Urinary bladder (tissue), 4 donors: ENCODE measurements around the gene OR9Q1. TPM values are rescaled to one million over a fixed set of nuclear protein-coding genes. Genes with fewer than 3 reads are reported as not detected.
"Not testable (repeated sequence)": the region's sequence is repeated elsewhere in the genome, so short reads cannot be mapped to it uniquely, and the experiment has no call there.

Experiments
- DNase-seq: peaks from one replicate; pipeline ENCODE4 v3.0.0-alpha.2; 2015; ENCODE audit errors: extremely low spot score
- H3K27ac ChIP-seq: one replicate; pipeline ENCODE4 v1.5.1; 2013; ENCODE audit warnings: low read depth, mild to moderate bottlenecking, moderate library complexity
- H3K36me3 ChIP-seq: one replicate; pipeline ENCODE4 v1.6.1; 2013; ENCODE audit warnings: mild to moderate bottlenecking, moderate library complexity; ENCODE audit not compliant: insufficient read depth
- H3K4me1 ChIP-seq: one replicate; pipeline ENCODE4 v1.6.1; 2013; ENCODE audit warnings: mild to moderate bottlenecking, moderate library complexity; ENCODE audit not compliant: insufficient read depth
- H3K4me3 ChIP-seq: one replicate; pipeline ENCODE4 v1.5.1; 2013; ENCODE audit warnings: low read depth, low read length
- WGBS: extraction: QIAGEN DNeasy Blood & Tissue Kit; methylation state at CpG from one replicate; pipeline ENCODE4 v1.1.7; 2013; 5-methylcytosine and 5-hydroxymethylcytosine counted together
- polyA plus RNA-seq: library from polyadenylated mRNA; stranded (reverse); fragments of 200-250 nt; gene quantifications from one replicate; pipeline ENCODE4 v1.2.3, GENCODE V29; 2013
- total RNA-seq: library from RNA; depleted of rRNA; stranded (reverse); fragments of >200 nt; gene quantifications from one replicate; pipeline ENCODE4 v1.2.3, GENCODE V29; 2014
- donor health status: healthy with polysubstance abuse.
- donor health status: healthy.

The OR9Q1 gene, protein sequence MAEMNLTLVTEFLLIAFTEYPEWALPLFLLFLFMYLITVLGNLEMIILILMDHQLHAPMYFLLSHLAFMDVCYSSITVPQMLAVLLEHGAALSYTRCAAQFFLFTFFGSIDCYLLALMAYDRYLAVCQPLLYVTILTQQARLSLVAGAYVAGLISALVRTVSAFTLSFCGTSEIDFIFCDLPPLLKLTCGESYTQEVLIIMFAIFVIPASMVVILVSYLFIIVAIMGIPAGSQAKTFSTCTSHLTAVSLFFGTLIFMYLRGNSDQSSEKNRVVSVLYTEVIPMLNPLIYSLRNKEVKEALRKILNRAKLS
- total RNA-seq (not detected), polyA plus RNA-seq (not detected)

DNA sequence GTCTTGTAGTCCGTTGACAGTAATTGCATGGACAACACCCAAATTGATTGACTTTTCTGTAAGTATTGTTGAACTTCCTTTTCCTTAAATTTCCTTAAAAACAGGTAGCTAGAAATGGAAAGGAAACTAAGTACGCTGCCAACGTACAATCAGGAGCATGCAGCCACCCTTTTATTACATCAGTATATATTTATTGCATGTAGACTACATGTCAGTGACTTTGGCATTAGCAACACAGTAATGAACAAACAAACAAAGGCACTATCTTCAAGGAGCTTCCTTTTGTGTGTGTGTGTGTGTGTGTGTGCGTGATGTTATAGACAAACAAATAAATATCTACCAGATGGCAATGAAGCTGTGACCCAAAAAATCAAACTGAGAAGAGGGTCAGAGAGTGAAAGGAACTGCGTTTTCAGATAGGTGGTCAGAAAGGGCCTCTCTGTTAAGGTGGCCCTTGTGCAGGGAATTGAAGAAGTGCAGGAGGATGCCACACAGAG is at the start of gene OR9Q1:
Gene OR9Q1, plus strand, starts transcription at position 447 of the 497 bp plus-strand sequence. CDS start 155,564 bp downstream, outside the sequence.
- 65% methylated on average over 5 of the region's 5 CpGs for WGBS
- H3K27ac ChIP-seq, result no peak within 1 kb of the TSS
- DNase-seq, result no peak

GRCh38 chr11:57974132-57974531 is 49.5 kb upstream of the OR9Q1 start:
- no peak overlapping the region for H3K4me3 ChIP-seq
- no peaks in the 10 kb centered on the region for H3K4me1 ChIP-seq
- no peak overlapping the region for H3K27ac ChIP-seq
- DNase-seq, result no peak
- 46% methylated on average over 1 of the region's 1 CpG for WGBS
- H3K36me3 ChIP-seq, result no peaks in the 10 kb centered on the region

More for the DNA sequence above, at the start of gene OR9Q1:
- Histone ChIP-seq H3K36me3 (no peaks in the 10 kb centered on the region), H3K4me1 (peaks cover 1% of the 10 kb centered on the region), H3K4me3 (no peak within 1 kb of the TSS)

GRCh38 chr11:57974848-57975601 is 48.7 kb upstream of the OR9Q1 start:
- H3K36me3 ChIP-seq, result no peaks in the 10 kb centered on the region
- H3K27ac ChIP-seq, result no peak overlapping the region
- no peak for DNase-seq
- 74% methylated on average over 15 of the region's 15 CpGs for WGBS
- H3K4me1 ChIP-seq, result no peaks in the 10 kb centered on the region
- no peak overlapping the region for H3K4me3 ChIP-seq

GRCh38 chr11:57977709-57978108 is 46.0 kb upstream of the OR9Q1 start:
- no peaks in the 10 kb centered on the region for H3K4me1 ChIP-seq
- no peak overlapping the region for H3K27ac ChIP-seq
- no peaks in the 10 kb centered on the region for H3K36me3 ChIP-seq
- H3K4me3 ChIP-seq, result no peak overlapping the region
- WGBS, result 16% methylated on average over 2 of the region's 2 CpGs
- no peak for DNase-seq

DNA sequence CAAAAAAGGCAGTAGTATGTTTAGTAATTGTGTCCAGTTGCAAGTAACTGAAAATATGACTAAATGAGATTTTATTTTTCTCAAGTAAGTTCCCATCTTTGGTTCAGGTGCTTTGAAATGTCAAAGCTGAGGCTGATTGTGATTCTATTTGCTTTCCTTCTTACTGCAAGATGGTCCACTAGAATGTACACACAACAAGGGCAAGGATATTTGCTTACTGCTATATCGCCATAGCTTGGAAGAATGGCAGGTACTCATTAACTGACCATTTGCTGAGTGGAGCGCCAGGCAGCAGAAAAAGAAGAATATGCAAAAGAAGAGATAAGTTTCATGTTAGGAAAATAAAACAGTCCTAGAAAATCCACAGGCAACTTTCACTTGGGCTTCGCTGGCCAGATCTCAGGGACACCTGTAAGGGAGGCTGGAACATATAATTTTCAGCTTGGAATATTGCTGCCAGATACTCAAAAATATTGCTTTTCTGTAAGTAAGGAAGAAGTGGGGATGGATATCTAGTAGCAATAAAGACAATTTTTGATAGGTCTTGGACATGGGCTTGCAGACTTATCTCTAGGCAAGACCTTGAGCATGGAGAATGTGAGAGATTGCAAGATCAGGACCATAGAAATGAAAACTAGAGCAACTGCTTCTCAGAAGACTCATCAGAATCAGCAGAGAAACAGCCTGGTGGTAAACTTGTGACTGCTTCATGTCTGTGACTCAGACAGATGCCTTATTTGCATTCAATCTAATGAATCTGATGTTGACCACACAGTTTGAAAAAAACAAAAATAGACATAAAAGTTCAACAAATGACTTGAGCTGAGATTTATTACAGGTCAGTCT is 44.8 kb upstream of the OR9Q1 start:
- Histone ChIP-seq H3K4me3 (no peak overlapping the region), H3K4me1 (no peaks in the 10 kb centered on the region), H3K36me3 (no peaks in the 10 kb centered on the region), H3K27ac (no peak overlapping the region)
- DNase-seq, result no peak
- 89% methylated on average over 3 of the region's 3 CpGs for WGBS

DNA sequence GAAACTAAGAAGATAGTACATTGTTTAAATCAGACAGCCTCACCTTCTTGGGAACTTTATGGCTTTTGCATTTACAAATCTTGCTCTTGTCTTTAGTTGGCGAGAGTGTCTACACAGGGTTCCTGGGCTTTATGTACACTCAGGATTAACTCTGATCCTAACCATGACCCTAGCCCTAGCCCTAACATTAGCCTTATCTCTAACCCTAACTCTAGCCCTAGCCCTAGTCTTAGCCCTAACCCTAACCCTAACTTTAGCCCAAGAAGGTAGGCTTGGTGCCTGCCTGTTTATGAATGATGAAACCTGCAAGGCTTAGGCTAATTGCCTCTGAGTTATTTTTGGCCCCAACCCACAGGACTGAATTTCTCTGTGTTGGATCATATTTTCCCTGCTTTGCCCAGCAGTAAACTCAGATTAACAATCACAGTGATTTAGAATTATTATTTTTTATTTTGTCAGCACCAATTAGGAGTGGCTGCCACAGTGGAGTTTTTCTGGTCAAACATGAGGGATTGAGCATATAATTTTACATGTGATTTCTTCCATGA is 44.1 kb upstream of the OR9Q1 start:
- Histone ChIP-seq H3K36me3 (no peaks in the 10 kb centered on the region), H3K4me3 (no peak overlapping the region), H3K27ac (no peak overlapping the region), H3K4me1 (no peaks in the 10 kb centered on the region)
- no peak for DNase-seq
- WGBS, result 81% methylated on average over 1 of the region's 1 CpG

GRCh38 chr11:57980201-57980600 is 43.5 kb upstream of the OR9Q1 start:
- no peaks in the 10 kb centered on the region for H3K4me1 ChIP-seq
- H3K36me3 ChIP-seq, result no peaks in the 10 kb centered on the region
- WGBS, result 91% methylated on average over 2 of the region's 2 CpGs
- no peak overlapping the region for H3K4me3 ChIP-seq
- no peak for DNase-seq
- no peak overlapping the region for H3K27ac ChIP-seq

GRCh38 chr11:57981536-57981935 is 42.1 kb upstream of the OR9Q1 start:
- Histone ChIP-seq H3K36me3 (no peaks in the 10 kb centered on the region), H3K4me3 (no peak overlapping the region), H3K27ac (no peak overlapping the region), H3K4me1 (no peaks in the 10 kb centered on the region)
- WGBS, result 78% methylated on average over 3 of the region's 3 CpGs
- DNase-seq, result no peak

GRCh38 chr11:57982776-57983175 is 40.9 kb upstream of the OR9Q1 start:
- Histone ChIP-seq H3K4me3 (no peak overlapping the region), H3K27ac (no peak overlapping the region), H3K36me3 (no peaks in the 10 kb centered on the region), H3K4me1 (no peaks in the 10 kb centered on the region)
- DNase-seq, result no peak
- 67% methylated on average over 4 of the region's 4 CpGs for WGBS

DNA sequence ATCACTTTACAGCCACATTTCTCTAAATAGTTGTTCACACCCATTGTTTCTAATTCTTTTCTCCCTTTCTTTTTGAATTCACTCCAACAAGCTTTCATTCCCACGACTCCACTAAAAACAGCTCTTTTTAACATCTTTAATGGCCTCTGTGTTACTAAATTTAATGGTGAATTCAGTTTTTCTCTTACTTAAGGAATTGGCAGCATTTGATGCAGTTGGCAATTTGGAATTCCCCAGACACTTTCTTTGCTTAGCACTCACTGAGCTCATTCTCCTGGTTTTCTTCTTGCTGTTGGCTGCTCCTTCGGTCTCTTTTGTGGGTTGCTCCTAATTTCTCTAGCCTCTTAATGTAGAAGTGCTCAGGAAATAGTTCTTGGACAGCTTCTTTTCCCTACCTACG is 40.5 kb upstream of the OR9Q1 start:
- WGBS, result 66% methylated on average over 3 of the region's 3 CpGs
- Histone ChIP-seq H3K27ac (no peak overlapping the region), H3K4me3 (no peak overlapping the region), H3K4me1 (no peaks in the 10 kb centered on the region), H3K36me3 (no peaks in the 10 kb centered on the region)
- DNase-seq, result no peak

DNA sequence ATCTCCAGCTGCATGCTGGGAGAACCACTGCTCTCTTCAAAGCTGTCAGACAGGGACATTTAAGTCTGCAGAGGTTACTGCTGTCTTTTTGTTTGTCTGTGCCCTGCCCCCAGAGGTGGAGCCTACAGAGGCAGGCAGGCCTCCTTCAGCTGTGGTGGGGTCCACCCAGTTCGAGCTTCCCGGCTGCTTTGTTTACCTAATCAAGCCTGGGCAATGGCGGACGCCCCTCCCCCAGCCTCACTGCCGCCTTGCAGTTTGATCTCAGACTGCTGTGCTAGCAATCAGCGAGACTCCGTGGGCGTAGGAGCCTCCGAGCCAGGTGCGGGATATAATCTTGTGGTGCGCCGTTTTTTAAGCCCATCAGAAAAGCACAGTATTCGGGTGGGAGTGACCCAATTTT is 24.2 kb upstream of the OR9Q1 start:
- not testable (repeated sequence) for H3K4me1 ChIP-seq, DNase-seq, H3K27ac ChIP-seq, H3K4me3 ChIP-seq, H3K36me3 ChIP-seq
- 74% methylated on average over 12 of the region's 13 CpGs for WGBS

- H3K4me3 ChIP-seq, H3K36me3 ChIP-seq, H3K27ac ChIP-seq, DNase-seq, H3K4me1 ChIP-seq: not testable (repeated sequence)
- 89% methylated on average over 10 of the region's 10 CpGs for WGBS
These were observed 23.7 kb upstream of the OR9Q1 start for GRCh38 chr11:58000021-58000420.

DNA sequence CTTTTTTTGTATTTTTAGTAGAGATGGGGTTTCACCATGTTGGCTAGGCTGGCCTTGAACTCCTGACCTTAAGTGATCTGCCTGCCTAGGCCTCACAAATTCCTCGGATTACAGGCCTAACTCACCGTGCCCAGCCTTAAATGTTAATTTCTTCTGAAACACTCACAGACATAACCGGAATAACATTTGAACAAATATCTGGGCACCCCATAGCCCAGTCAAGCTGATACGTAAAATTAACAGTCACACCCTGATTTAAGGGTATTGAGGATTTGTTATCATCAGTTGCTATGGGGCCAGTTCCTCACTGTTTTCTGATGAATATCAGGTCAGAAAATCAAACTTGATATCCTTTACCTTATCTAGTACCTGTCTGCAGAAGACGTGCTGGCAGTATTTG is 23.0 kb upstream of the OR9Q1 start:
- no peak for DNase-seq
- no peaks in the 10 kb centered on the region for H3K4me1 ChIP-seq
- no peaks in the 10 kb centered on the region for H3K36me3 ChIP-seq
- no peak overlapping the region for H3K4me3 ChIP-seq
- 70% methylated on average over 5 of the region's 5 CpGs for WGBS
- H3K27ac ChIP-seq, result no peak overlapping the region
